ENCODE measurements around the gene LSM6. TPM values are rescaled to one million over a fixed set of nuclear protein-coding genes. Genes with fewer than 3 reads are reported as not detected.

Gene LSM6
- polyA plus RNA-seq, 1 of the 3 experiments (the other 2 are of a cell fraction), result 32.5 TPM

- Histone ChIP-seq H3K79me2 (ENCODE audit: insufficient read depth) (peaks cover 79% of the 10 kb centered on the region), H3K4me2 (no peak overlapping the region), H3K4me3 (ENCODE audit: low read depth in 2 of 2, low read length in 1 of 2) (no peak overlapping the region), H3K36me3 (replicated peaks in 1 of 2; ENCODE audit: control insufficient read depth in 1 of 2, insufficient read depth in 2 of 2, low read length in 1 of 2) (peaks cover 22% of the 10 kb centered on the region in 2 experiments), H2AFZ (ENCODE audit: low read depth) (no peak overlapping the region), H3K4me1 (ENCODE audit: control insufficient read depth in 1 of 2, insufficient read depth in 2 of 2, low read depth in 1 of 2, low read length in 1 of 2) (peaks cover 0 to 11% of the 10 kb centered on the region in 2 experiments; a peak in 2 of 4 replicates), H3F3A (replicated peaks; ENCODE audit: insufficient read depth) (no peaks in the 10 kb centered on the region), H3K9me2 (no peaks in the 10 kb centered on the region), H3K9ac (no peak overlapping the region), H4K20me1 (ENCODE audit: insufficient read depth) (peaks cover 13% of the 10 kb centered on the region; the same call in 1 of the 2 replicates), H3K9me3 (no peaks in the 10 kb centered on the region), H3K27me3 (ENCODE audit: insufficient read depth) (no peaks in the 10 kb centered on the region), H3K27ac (ENCODE audit: low read depth in 2 of 2, low read length in 1 of 2) (no peak overlapping the region)
- POLR2A ChIA-PET, result no interaction called here
- WGBS (ENCODE audit: low lambda C conversion rate), result 98% methylated on average over 7 of the region's 7 CpGs
- CTCF ChIA-PET, result no interaction called here
- no peak for DNase-seq
- TF ChIP-seq NFIC (IDR thresholded peaks at IDR 0.05; ENCODE audit: borderline replicate concordance) (no peak), ZBTB33 (IDR thresholded peaks at IDR 0.05; ENCODE audit: borderline replicate concordance, low read depth) (no peak), FOXJ3 (CRISPR knock-in tag; IDR thresholded peaks at IDR 0.05) (no peak), FOXM1 (IDR thresholded peaks at IDR 0.05; ENCODE audit: low read depth) (no peak), USF2 (IDR thresholded peaks at IDR 0.05; ENCODE audit: borderline replicate concordance, low read depth, low read length) (no peak), TEAD4 (IDR thresholded peaks at IDR 0.05; ENCODE audit: borderline replicate concordance, insufficient read depth) (no peak), ELF1 (IDR thresholded peaks at IDR 0.05) (no peak), POLR2AphosphoS5 (IDR thresholded peaks at IDR 0.05; ENCODE audit: low read depth, low read length) (no peak), RAD21 (IDR thresholded peaks at IDR 0.05; ENCODE audit: low read length) (no peak), TCF12 (IDR thresholded peaks at IDR 0.05) (no peak)
- TF ChIP-seq, protein P1, sequence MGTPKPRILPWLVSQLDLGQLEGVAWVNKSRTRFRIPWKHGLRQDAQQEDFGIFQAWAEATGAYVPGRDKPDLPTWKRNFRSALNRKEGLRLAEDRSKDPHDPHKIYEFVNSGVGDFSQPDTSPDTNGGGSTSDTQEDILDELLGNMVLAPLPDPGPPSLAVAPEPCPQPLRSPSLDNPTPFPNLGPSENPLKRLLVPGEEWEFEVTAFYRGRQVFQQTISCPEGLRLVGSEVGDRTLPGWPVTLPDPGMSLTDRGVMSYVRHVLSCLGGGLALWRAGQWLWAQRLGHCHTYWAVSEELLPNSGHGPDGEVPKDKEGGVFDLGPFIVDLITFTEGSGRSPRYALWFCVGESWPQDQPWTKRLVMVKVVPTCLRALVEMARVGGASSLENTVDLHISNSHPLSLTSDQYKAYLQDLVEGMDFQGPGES (IDR thresholded peaks at IDR 0.05; ENCODE audit: low read depth, low read length), result no peak
These were observed 4.4 kb downstream of the LSM6 start for GRCh38 chr4:146179784-146180370.

DNA sequence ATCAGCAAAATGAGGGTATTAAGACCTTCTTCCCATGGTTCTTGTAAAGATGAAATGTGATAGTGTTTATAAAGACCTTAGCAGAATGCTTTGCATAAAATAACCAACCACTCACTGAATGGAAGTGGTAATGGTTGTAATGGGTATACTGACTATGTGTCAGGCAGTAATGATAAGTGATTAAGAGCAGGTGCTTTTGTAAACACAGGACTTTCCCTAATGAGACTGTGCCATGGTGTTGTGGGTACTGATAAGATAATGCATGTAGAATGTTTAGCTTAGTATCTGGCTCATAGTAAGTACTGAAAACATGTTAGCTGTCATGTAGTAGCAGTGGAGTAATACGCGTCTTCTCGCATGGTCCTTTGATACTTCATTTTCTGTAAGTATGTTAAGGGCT is 6.9 kb downstream of the LSM6 start:
- Histone ChIP-seq H4K20me1 (ENCODE audit: insufficient read depth) (peaks cover 13% of the 10 kb centered on the region; the same call in 1 of the 2 replicates), H3F3A (replicated peaks; ENCODE audit: insufficient read depth) (no peaks in the 10 kb centered on the region), H3K4me3 (ENCODE audit: low read depth in 2 of 2, low read length in 1 of 2) (no peak overlapping the region), H3K9me3 (no peaks in the 10 kb centered on the region), H3K79me2 (ENCODE audit: insufficient read depth) (peaks cover 62% of the 10 kb centered on the region), H3K27ac (ENCODE audit: low read depth in 2 of 2, low read length in 1 of 2) (no peak overlapping the region; a peak in 1 of 4 replicates), H3K27me3 (ENCODE audit: insufficient read depth) (no peaks in the 10 kb centered on the region), H2AFZ (ENCODE audit: low read depth) (no peak overlapping the region), H3K9me2 (no peaks in the 10 kb centered on the region), H3K36me3 (replicated peaks in 1 of 2; ENCODE audit: control insufficient read depth in 1 of 2, insufficient read depth in 2 of 2, low read length in 1 of 2) (peaks cover 36 to 39% of the 10 kb centered on the region in 2 experiments), H3K9ac (no peak overlapping the region), H3K4me1 (ENCODE audit: control insufficient read depth in 1 of 2, insufficient read depth in 2 of 2, low read depth in 1 of 2, low read length in 1 of 2) (peaks cover 0 to 3% of the 10 kb centered on the region in 2 experiments; a peak in 3 of 4 replicates), H3K4me2 (no peak overlapping the region)
- 97% methylated on average over 3 of the region's 3 CpGs for WGBS (ENCODE audit: low lambda C conversion rate)
- ChIA-PET CTCF (interaction anchor here (1.2 kb wide), 1 partner anchor 9 kb away, joined by 3 read pairs; no protein-coding TSS in a partner anchor), POLR2A (no interaction called here)
- no peak for DNase-seq
- TF ChIP-seq PBX3 (IDR thresholded peaks at IDR 0.05) (no peak), GABPA (IDR thresholded peaks at IDR 0.05; ENCODE audit: low read depth) (no peak), EP300 (IDR thresholded peaks at IDR 0.05; ENCODE audit: borderline replicate concordance in 1 of 2, low read depth in 1 of 2, low read length in 1 of 2) (no peak), MXI1 (IDR thresholded peaks at IDR 0.05; ENCODE audit: low read depth, low read length) (no peak), YY1 (IDR thresholded peaks at IDR 0.05; ENCODE audit: low read depth) (no peak), TCF12 (IDR thresholded peaks at IDR 0.05) (no peak), NRF1 (IDR thresholded peaks at IDR 0.05; ENCODE audit: low read depth, low read length) (no peak), FOXJ3 (CRISPR knock-in tag; IDR thresholded peaks at IDR 0.05) (no peak), RAD21 (IDR thresholded peaks at IDR 0.05; ENCODE audit: low read length) (no peak), JUND (IDR thresholded peaks at IDR 0.05) (no peak), MAX (IDR thresholded peaks at IDR 0.05; ENCODE audit: low read depth) (no peak), SMC3 (IDR thresholded peaks at IDR 0.05; ENCODE audit: low read depth, low read length) (no peak), ZBTB33 (IDR thresholded peaks at IDR 0.05; ENCODE audit: borderline replicate concordance, low read depth) (no peak), NFIC (IDR thresholded peaks at IDR 0.05; ENCODE audit: borderline replicate concordance) (no peak), TEAD4 (IDR thresholded peaks at IDR 0.05; ENCODE audit: borderline replicate concordance, insufficient read depth) (no peak)

Data from SK-N-SH (cell line).